BJ (cell line): ENCODE measurements around the gene METTL5. TPM values are rescaled to one million over a fixed set of nuclear protein-coding genes. Genes with fewer than 3 reads are reported as not detected.

Experiments used
- CTCF ChIA-PET: fragments of 350-600 bp; formaldehyde crosslinking; extraction: SDS; loops from one replicate; lab custom pipeline; 2021; ENCODE audit warnings: antibody characterized with exemption, inconsistent platforms; lab: Yijun Ruan, JAX
- POLR2A ChIA-PET: fragments of 300-600 bp; sonication (Branson Sonifier 250); formaldehyde crosslinking; extraction: SDS; loops from one replicate; lab custom pipeline; 2021; ENCODE audit warnings: antibody characterized with exemption; lab: Charles Lee
- DNase-seq: peaks from one replicate; pipeline ENCODE4 v3.0.0-alpha.2; 2011; ENCODE audit warnings: low read depth
- H3K27me3 ChIP-seq: 2 replicates; pipeline ENCODE4 v1.6.0; 2011; ENCODE audit warnings: low read length; ENCODE audit not compliant: control insufficient read depth, insufficient read depth
- H3K36me3 ChIP-seq: 2 replicates; pipeline ENCODE4 v1.5.1; 2011; ENCODE audit warnings: low read length; ENCODE audit not compliant: control insufficient read depth, insufficient read depth
- H3K4me3 ChIP-seq: 2 replicates; pipeline ENCODE4 v1.5.1; 2011; ENCODE audit warnings: low read depth, mild to moderate bottlenecking, control low read depth, low read length
- CTCF ChIP-seq: IDR thresholded peaks from 2 replicates; pipeline ENCODE4 v1.5.1; 2011; ENCODE audit warnings: low read depth, mild to moderate bottlenecking, control low read depth, inconsistent platforms, low read length, moderate library complexity; ENCODE audit not compliant: insufficient read depth
- polyA plus RNA-seq: library from polyadenylated mRNA; depleted of rRNA; stranded (reverse); fragments of >200 nt; gene quantifications from 2 replicates; pipeline ENCODE4 v1.2.3, GENCODE V29; 2011

The METTL5 gene
- polyA plus RNA-seq, 1 experiment, result 17.3 TPM

GRCh38 chr2:169839954-169840746, 15.4 kb upstream of the METTL5 start:
- CTCF ChIA-PET, result no interaction called here
- Histone ChIP-seq H3K36me3 (no peaks in the 10 kb centered on the region), H3K27me3 (no peaks in the 10 kb centered on the region), H3K4me3 (no peak overlapping the region)
- no peak for DNase-seq
- TF ChIP-seq CTCF, result no peak
- POLR2A ChIA-PET, result no interaction called here

GRCh38 chr2:169838743-169839489, 14.2 kb upstream of the METTL5 start:
- DNase-seq, result no peak
- no peak overlapping the region for H3K4me3 ChIP-seq
- ChIA-PET POLR2A (no interaction called here), CTCF (interaction anchor here (1.2 kb wide), 1 partner anchor 90 kb away, joined by 3 read pairs; no protein-coding TSS in a partner anchor)
- TF ChIP-seq CTCF, result no peak
- H3K27me3 ChIP-seq, result no peaks in the 10 kb centered on the region
- no peaks in the 10 kb centered on the region for H3K36me3 ChIP-seq

- no peaks in the 10 kb centered on the region for H3K36me3 ChIP-seq
- POLR2A ChIA-PET, result no interaction called here
- no peak for DNase-seq
- no peak for TF ChIP-seq CTCF
- CTCF ChIA-PET, result interaction anchor here (0.8 to 2.4 kb wide), 2 partner anchors 10 to 11 kb away, joined by 3 to 8 read pairs; partner anchors contain the start of gene METTL5
- H3K27me3 ChIP-seq, result no peaks in the 10 kb centered on the region
- H3K4me3 ChIP-seq, result no peak overlapping the region
These were observed 9.7 kb upstream of the METTL5 start for GRCh38 chr2:169834401-169834800.

DNA sequence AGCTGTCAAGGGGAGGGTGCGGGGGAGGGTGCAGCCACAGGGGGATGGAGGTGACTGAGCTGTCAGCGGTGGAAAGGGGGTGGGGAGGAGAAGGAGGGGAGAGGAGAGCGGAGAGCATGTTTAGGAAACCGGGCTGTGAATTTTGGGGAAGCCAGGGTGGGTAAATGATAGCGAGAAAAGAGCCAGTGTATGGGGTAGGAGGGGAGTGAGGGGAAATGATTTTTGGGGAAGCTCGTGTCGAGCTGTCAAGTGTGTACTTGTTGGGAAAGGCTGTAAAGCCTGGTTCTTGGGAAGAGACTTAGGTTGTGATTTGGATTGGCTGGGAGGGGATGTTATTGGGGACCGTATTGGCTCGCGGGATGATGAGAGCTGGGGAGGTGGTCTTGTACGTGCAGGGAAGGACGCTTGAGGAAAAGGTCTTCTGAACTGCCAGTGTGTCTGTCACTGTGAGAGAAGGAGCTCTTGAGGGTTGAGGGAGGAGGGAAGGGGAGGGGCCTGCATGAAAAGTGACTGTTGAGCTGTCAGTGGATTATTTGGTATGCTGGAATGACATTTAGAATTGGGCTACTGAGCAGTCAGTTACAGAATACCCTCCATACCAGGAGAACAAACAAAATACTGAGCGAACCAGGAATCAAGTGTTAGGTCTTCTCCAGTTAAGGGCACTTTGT, 3.6 kb upstream of the METTL5 start:
- ChIA-PET CTCF (interaction anchor here (0.7 to 2.3 kb wide), 4 partner anchors 16 to 104 kb away, joined by 3 to 5 read pairs (median 4); no protein-coding TSS in a partner anchor), POLR2A (no interaction called here)
- H3K4me3 ChIP-seq, result peak overlapping the region; percentile 99
- no peaks in the 10 kb centered on the region for H3K27me3 ChIP-seq
- no peak for TF ChIP-seq CTCF
- H3K36me3 ChIP-seq, result no peaks in the 10 kb centered on the region
- no peak for DNase-seq
